Left ventricle myocardium inferior (tissue), 1 donor: Measurements from ENCODE around the gene EIPR1. TPM values are rescaled to one million over a fixed set of nuclear protein-coding genes. Genes with fewer than 3 reads are reported as not detected.

Source experiments
- DNase-seq: peaks from one replicate; pipeline ENCODE4 v3.0.0-alpha.2; 2020
- H3K27ac ChIP-seq: fragments of 200-600 bp; replicated peaks from 2 replicates; pipeline ENCODE4 v1.8.0; 2021
- H3K27me3 ChIP-seq: fragments of 200-600 bp; 2 replicates; pipeline ENCODE4 v1.8.0; 2021; ENCODE audit warnings: low read depth
- H3K36me3 ChIP-seq: fragments of 200-600 bp; 2 replicates; pipeline ENCODE4 v1.8.0; 2021
- H3K4me1 ChIP-seq: fragments of 200-600 bp; 2 replicates; pipeline ENCODE4 v1.8.0; 2021
- H3K4me3 ChIP-seq: fragments of 200-600 bp; 2 replicates; pipeline ENCODE4 v1.8.0; 2021; ENCODE audit warnings: mild to moderate bottlenecking, moderate library complexity
- H3K9me3 ChIP-seq: fragments of 200-600 bp; replicated peaks from 2 replicates; pipeline ENCODE4 v1.8.0; 2021
- intact Hi-C: fragments of 100-400 bp; cut with micrococcal nuclease; formaldehyde crosslinking; loops from one replicate; pipeline ENCODE4 v1.11.0; 2022
- total RNA-seq: library from RNA; stranded (reverse); fragmentation: NEBNext Ultra II Directional; extraction: Animal tissue kit (Norgen Biotek cat#: 25700); gene quantifications from one replicate; pipeline ENCODE4 v1.2.1, GENCODE V29; 2021
- TF ChIP-seq, protein P1 (sequence below): fragments of 200-600 bp; IDR thresholded peaks from 2 replicates; pipeline ENCODE4 v1.8.0; 2021; ENCODE audit warnings: antibody characterized with exemption, mild to moderate bottlenecking, borderline replicate concordance
- donor health status: DM: no; HTN: yes; CAD: no; lungs with severe emphysema.

EIPR1 gene
- total RNA-seq, 1 donor from 2014 or later = 12.2 TPM

GRCh38 chr2:3219536-3219935 is 158.1 kb downstream of the EIPR1 start:
- H3K4me1 ChIP-seq = no peaks in the 10 kb centered on the region
- TF ChIP-seq, protein P1, sequence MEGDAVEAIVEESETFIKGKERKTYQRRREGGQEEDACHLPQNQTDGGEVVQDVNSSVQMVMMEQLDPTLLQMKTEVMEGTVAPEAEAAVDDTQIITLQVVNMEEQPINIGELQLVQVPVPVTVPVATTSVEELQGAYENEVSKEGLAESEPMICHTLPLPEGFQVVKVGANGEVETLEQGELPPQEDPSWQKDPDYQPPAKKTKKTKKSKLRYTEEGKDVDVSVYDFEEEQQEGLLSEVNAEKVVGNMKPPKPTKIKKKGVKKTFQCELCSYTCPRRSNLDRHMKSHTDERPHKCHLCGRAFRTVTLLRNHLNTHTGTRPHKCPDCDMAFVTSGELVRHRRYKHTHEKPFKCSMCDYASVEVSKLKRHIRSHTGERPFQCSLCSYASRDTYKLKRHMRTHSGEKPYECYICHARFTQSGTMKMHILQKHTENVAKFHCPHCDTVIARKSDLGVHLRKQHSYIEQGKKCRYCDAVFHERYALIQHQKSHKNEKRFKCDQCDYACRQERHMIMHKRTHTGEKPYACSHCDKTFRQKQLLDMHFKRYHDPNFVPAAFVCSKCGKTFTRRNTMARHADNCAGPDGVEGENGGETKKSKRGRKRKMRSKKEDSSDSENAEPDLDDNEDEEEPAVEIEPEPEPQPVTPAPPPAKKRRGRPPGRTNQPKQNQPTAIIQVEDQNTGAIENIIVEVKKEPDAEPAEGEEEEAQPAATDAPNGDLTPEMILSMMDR = no peak
- intact Hi-C loops = no loop called here
- no peak for DNase-seq
- H3K36me3 ChIP-seq = no peaks in the 10 kb centered on the region
- no peak overlapping the region for H3K27ac ChIP-seq
- peaks cover 14% of the 10 kb centered on the region for H3K9me3 ChIP-seq
- no peaks in the 10 kb centered on the region for H3K27me3 ChIP-seq
- H3K4me3 ChIP-seq = no peak overlapping the region

DNA sequence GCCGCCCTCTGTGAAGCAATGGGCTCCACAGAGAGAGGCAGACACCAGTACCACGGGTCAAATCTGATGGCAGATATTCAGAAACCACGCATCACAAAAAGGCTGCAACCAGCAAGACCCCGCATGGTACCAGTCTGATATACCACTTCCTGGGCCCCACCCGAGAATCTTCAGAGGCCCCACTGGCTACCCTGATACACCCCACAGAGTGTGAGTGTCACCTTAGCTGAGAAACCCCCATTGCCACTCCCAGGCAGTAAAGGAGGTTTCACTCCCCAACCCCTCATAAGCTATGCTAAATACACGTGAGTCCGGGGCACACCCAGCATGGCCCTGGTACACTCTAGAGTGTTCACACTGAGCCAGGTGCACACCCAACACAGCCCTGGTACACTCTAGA is 160.0 kb downstream of the EIPR1 start:
- DNase-seq = no peak
- Histone ChIP-seq H3K36me3 (no peaks in the 10 kb centered on the region), H3K4me1 (no peaks in the 10 kb centered on the region), H3K9me3 (peaks cover 7% of the 10 kb centered on the region), H3K27ac (no peak overlapping the region), H3K4me3 (no peak overlapping the region), H3K27me3 (no peaks in the 10 kb centered on the region)
- TF ChIP-seq, protein P1 = no peak
- intact Hi-C loops = no loop called here

- H3K4me1 ChIP-seq = no peaks in the 10 kb centered on the region
- H3K4me3 ChIP-seq = no peak overlapping the region
- TF ChIP-seq, protein P1 = no peak
These were observed 160.7 kb downstream of the EIPR1 start for GRCh38 chr2:3216841-3217495.

DNA sequence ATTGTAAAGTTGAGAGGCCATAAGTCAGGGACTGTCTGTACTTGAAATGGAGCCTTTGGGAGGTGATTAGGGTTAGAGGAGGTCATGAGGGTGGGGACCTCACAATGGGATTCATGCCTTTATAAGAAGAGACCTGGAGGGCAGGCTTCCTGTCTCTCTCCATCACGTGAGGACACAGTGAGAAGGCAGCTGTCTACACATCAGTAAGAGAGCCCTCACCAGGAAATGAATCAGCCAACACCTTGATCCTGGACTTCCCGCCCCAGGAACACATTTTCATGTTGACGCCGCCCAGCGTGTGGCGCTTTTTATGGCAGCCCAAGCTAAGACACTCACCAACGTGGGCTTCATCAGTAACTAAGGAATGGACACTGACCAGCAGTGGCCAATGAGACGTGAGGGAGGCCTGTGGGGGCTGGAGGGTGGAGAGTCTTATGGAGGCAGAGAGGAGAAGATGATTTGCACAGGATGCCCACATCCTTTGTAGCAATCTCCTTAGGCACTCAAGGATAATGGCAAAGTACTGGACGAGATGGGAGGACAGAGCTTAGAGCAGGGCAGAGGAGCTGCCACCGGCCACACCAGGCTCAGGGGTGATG is 162.7 kb downstream of the EIPR1 start:
- intact Hi-C loops = no loop called here
- H3K9me3 ChIP-seq = no peaks in the 10 kb centered on the region
- H3K4me3 ChIP-seq = no peak overlapping the region
- no peaks in the 10 kb centered on the region for H3K27me3 ChIP-seq
- H3K36me3 ChIP-seq = no peaks in the 10 kb centered on the region
- no peak for DNase-seq
- TF ChIP-seq, protein P1 = no peak
- H3K27ac ChIP-seq = no peak overlapping the region
- H3K4me1 ChIP-seq = no peaks in the 10 kb centered on the region

More at GRCh38 chr2:3216841-3217495, 160.7 kb downstream of the EIPR1 start:
- peaks cover 4% of the 10 kb centered on the region for H3K9me3 ChIP-seq
- DNase-seq = no peak
- no peaks in the 10 kb centered on the region for H3K27me3 ChIP-seq
- H3K27ac ChIP-seq = no peak overlapping the region
- no peaks in the 10 kb centered on the region for H3K36me3 ChIP-seq
- intact Hi-C loops = no loop called here

- Histone ChIP-seq H3K27me3 (no peaks in the 10 kb centered on the region), H3K27ac (no peak overlapping the region), H3K9me3 (no peaks in the 10 kb centered on the region), H3K4me3 (no peak overlapping the region), H3K36me3 (no peaks in the 10 kb centered on the region), H3K4me1 (no peaks in the 10 kb centered on the region)
- intact Hi-C loops = no loop called here
- no peak for DNase-seq
- TF ChIP-seq, protein P1 = no peak
These were observed 163.6 kb downstream of the EIPR1 start for GRCh38 chr2:3214065-3214464.
